LNCAP (cell line): ENCODE data around the gene IFT43.

Experiments used
- CTCF ChIP-seq: fragments of 450-650 bp; IDR thresholded peaks from 2 replicates; pipeline ENCODE4 v1.5.1; 2017; ENCODE audit warnings: mild to moderate bottlenecking

IFT43 gene

GRCh38 chr14:76118594-76118993 is 133.0 kb downstream of the IFT43 start:
- no peak for TF ChIP-seq CTCF

- TF ChIP-seq CTCF: no peak
These were observed 135.7 kb downstream of the IFT43 start for GRCh38 chr14:76121089-76121748.

GRCh38 chr14:76123426-76124225 is 138.1 kb downstream of the IFT43 start:
- no peak for TF ChIP-seq CTCF

- TF ChIP-seq CTCF: no peak
These were observed 139.9 kb downstream of the IFT43 start for GRCh38 chr14:76125511-76125910.

GRCh38 chr14:76126076-76126475 is 140.5 kb downstream of the IFT43 start:
- no peak for TF ChIP-seq CTCF

GRCh38 chr14:76129851-76130576 is 144.5 kb downstream of the IFT43 start:
- TF ChIP-seq CTCF: no peak

- TF ChIP-seq CTCF: no peak
These were observed 145.8 kb downstream of the IFT43 start for GRCh38 chr14:76131071-76131965.
